AG04449 (cell line): ENCODE measurements around the gene EMILIN3.

Experiments used
- CTCF ChIA-PET: fragments of 350-600 bp; formaldehyde crosslinking; extraction: SDS; loops from one replicate; lab custom pipeline; 2021; ENCODE audit warnings: antibody characterized with exemption; lab: Yijun Ruan, JAX
- POLR2A ChIA-PET: fragments of 400-600, 350-600 bp; formaldehyde crosslinking; extraction: SDS; loops from one replicate; lab custom pipeline; 2020; ENCODE audit warnings: antibody characterized with exemption, inconsistent platforms; lab: Yijun Ruan, JAX
- DNase-seq: peaks from one replicate; pipeline ENCODE4 v3.0.0-alpha.2; 2010; ENCODE audit warnings: low read depth, low spot score
- H3K4me3 ChIP-seq: 2 replicates; pipeline ENCODE4 v1.5.1; 2011; ENCODE audit warnings: low read depth, mild to moderate bottlenecking, control low read depth, low read length
- CTCF ChIP-seq: IDR thresholded peaks from one replicate; pipeline ENCODE4 v1.5.1; 2011; ENCODE audit warnings: mild to moderate bottlenecking, moderate library complexity, low read length, control low read depth, inconsistent platforms; ENCODE audit not compliant: insufficient read depth; ENCODE audit errors: missing control alignments

The EMILIN3 gene

GRCh38 chr20:41344477-41344876 is 22.1 kb downstream of the EMILIN3 start:
- CTCF ChIA-PET: interaction anchor here (0.9 to 18.2 kb wide), 4 partner anchors 13 to 210 kb away, joined by 3 to 404 read pairs (median 4); no protein-coding TSS in a partner anchor
- H3K4me3 ChIP-seq: no peak overlapping the region
- POLR2A ChIA-PET: no interaction called here
- DNase-seq: no peak
- no peak for TF ChIP-seq CTCF

GRCh38 chr20:41342474-41343464 is 23.8 kb downstream of the EMILIN3 start:
- CTCF ChIA-PET: interaction anchor here (0.9 to 18.2 kb wide), 3 partner anchors 8 to 170 kb away, joined by 3 to 404 read pairs (median 12); no protein-coding TSS in a partner anchor
- no peak for DNase-seq
- no peak for TF ChIP-seq CTCF
- H3K4me3 ChIP-seq: no peak overlapping the region
- POLR2A ChIA-PET: interaction anchor here (2.6 kb wide), 1 partner anchor 13 kb away, joined by 8 read pairs; no protein-coding TSS in a partner anchor

- ChIA-PET CTCF (interaction anchor here (0.6 to 18.2 kb wide), 49 partner anchors 10 to 377 kb away, joined by 3 to 404 read pairs (median 6); no protein-coding TSS in a partner anchor), POLR2A (interaction anchor here (0.7 to 2.6 kb wide), 3 partner anchors 11 to 108 kb away, joined by 4 to 8 read pairs (median 7); no protein-coding TSS in a partner anchor)
- peak; percentile 24 for TF ChIP-seq CTCF
- peak within 1 kb of the TSS; percentile 63 for H3K4me3 ChIP-seq
- DNase-seq: no peak
Measured at GRCh38 chr20:41340327-41341055, 26.1 kb downstream of the EMILIN3 start, which contains the start of gene LPIN3. TSS of gene LPIN3 (plus strand) at chr20:41340821. CDS start at chr20:41345804, 4,983 bp downstream.

DNA sequence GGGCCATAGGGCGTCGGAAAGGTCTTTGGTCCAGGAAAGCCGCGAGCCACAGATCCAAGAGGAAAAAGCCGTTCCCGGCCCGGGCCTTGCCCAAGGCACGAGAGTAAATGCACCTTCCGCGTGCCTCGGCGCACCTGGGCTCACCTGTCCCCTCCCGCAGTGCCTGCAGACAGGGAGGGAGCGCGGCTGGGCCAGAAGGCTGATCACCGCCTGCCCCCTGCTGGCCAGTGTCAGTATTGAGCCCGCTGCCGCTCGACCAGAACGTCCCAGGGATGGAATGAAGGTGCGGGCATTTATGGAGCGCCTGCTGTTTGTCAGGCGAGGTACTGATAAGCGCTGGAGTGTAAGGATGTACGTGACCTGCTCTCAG is 26.7 kb downstream of the EMILIN3 start:
- peak; percentile 96 for TF ChIP-seq CTCF
- ChIA-PET CTCF (interaction anchor here (0.6 to 18.2 kb wide), 77 partner anchors 8 to 372 kb away, joined by 3 to 404 read pairs (median 5); partner anchors contain the start of gene PLCG1), POLR2A (interaction anchor here (0.7 to 1.7 kb wide), 3 partner anchors 10 to 107 kb away, joined by 4 to 7 read pairs (median 5); no protein-coding TSS in a partner anchor)
- DNase-seq: no peak
- H3K4me3 ChIP-seq: peak overlapping the region; percentile 63

DNA sequence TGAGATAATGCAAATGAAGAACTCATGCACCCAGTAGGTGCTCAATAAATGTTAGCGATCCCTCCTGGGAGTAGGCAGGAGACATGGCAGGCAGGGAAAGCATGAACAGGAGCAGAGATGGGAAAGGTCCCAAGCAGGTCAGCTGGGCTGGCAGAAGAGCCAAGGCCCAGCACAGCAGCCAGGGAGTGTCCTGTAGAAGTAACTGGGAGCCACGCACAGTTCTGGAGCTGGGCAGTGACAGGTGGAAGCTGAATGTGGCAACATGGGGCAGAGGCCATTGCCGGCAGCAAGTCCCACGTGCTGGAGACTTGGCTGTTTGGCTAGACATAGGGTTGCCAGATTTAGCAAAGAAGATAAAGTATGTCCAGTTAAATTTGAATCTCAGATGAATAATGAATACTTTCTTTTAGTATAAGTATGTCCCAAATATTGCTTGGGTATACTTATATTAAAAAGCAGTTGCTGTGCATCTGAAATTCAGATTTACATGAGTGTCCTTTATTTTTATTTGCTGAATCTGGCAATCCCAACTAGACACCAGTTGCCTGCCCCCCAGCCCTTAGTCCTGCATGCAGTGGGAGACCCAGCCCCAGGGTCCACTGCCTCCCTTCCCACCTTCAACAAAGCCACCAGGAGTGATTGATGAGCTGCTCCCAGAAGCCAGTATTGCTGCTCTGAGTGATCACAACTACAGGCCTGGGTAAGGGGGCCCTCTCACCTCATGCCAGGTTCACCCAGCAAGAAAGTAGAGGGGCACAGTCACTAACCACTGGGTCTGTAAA is 29.7 kb downstream of the EMILIN3 start:
- ChIA-PET POLR2A (no interaction called here), CTCF (interaction anchor here (0.9 to 18.2 kb wide), 6 partner anchors 28 to 203 kb away, joined by 3 to 404 read pairs (median 5); no protein-coding TSS in a partner anchor)
- no peak for TF ChIP-seq CTCF
- no peak overlapping the region for H3K4me3 ChIP-seq
- DNase-seq: no peak
